IMR-90 (cell line): Measurements from ENCODE around the gene NHLRC2. TPM values are rescaled to one million over a fixed set of nuclear protein-coding genes. Genes with fewer than 3 reads are reported as not detected.

Experiments
- ATAC-seq: fragments of 200-7000 bp; cut with Tn5 transposase; 2 replicates; pipeline ENCODE4 v1.9.1; 2020; ENCODE audit warnings: low read depth, mild to moderate bottlenecking, moderate library complexity
- BruUV-seq: library from RNA; stranded (reverse); fragments of 400-500 nt; replicated peaks from 2 replicates; lab custom pipeline; 2021; lab: Mats Ljungman, UMichigan
- CTCF ChIA-PET: fragments of 300-600 bp; formaldehyde crosslinking; extraction: SDS; loops from one replicate; lab custom pipeline; 2021; ENCODE audit warnings: antibody characterized with exemption; lab: Yijun Ruan, JAX
- POLR2A ChIA-PET: fragments of 300-600 bp; sonication (Branson Sonifier 250); formaldehyde crosslinking; loops from one replicate; lab custom pipeline; 2022; ENCODE audit warnings: antibody characterized with exemption; ENCODE audit not compliant: unreplicated experiment; lab: Charles Lee
- DNase-seq: peaks from one replicate; pipeline ENCODE4 v3.0.0; 2013
- H2AFZ ChIP-seq: replicated peaks from 2 replicates; pipeline ENCODE3; 2013; ENCODE audit warnings: low read length, mild to moderate bottlenecking; ENCODE audit not compliant: poor library complexity
- H2AK5ac ChIP-seq: 2 replicates; pipeline ENCODE4 v1.6.1; 2013; ENCODE audit warnings: low read depth, low read length, inconsistent platforms
- H2AK9ac ChIP-seq: replicated peaks from 2 replicates; pipeline ENCODE3; 2013; ENCODE audit warnings: mild to moderate bottlenecking, low read depth, low read length, moderate library complexity; ENCODE audit not compliant: poor library complexity
- H2BK120ac ChIP-seq: 2 replicates; pipeline ENCODE4 v1.6.1; 2013; ENCODE audit warnings: low read depth, low read length, inconsistent platforms
- H2BK15ac ChIP-seq: 3 replicates; pipeline ENCODE4 v1.6.1; 2013; ENCODE audit warnings: low read depth, low read length, inconsistent platforms
- H2BK20ac ChIP-seq: 2 replicates; pipeline ENCODE4 v1.6.1; 2013; ENCODE audit warnings: low read depth, mild to moderate bottlenecking, inconsistent platforms, low read length, moderate library complexity
- H2BK5ac ChIP-seq: 2 replicates; pipeline ENCODE4 v1.6.1; 2013; ENCODE audit warnings: mild to moderate bottlenecking, low read depth, low read length, inconsistent platforms; ENCODE audit not compliant: poor library complexity, severe bottlenecking
- H3K14ac ChIP-seq: replicated peaks from 2 replicates; pipeline ENCODE4 v1.6.1; 2013; ENCODE audit warnings: low read depth, low read length, inconsistent platforms
- H3K18ac ChIP-seq: 2 replicates; pipeline ENCODE4 v1.6.1; 2013; ENCODE audit warnings: low read depth, low read length, control low read depth
- H3K23ac ChIP-seq: 2 replicates; pipeline ENCODE4 v1.6.1; 2013; ENCODE audit warnings: low read depth, low read length, inconsistent platforms
- H3K27ac ChIP-seq: 2 replicates; pipeline ENCODE4 v1.5.1; 2013; ENCODE audit warnings: mild to moderate bottlenecking, control low read depth, low read length; ENCODE audit not compliant: insufficient read depth
- H3K27me3 ChIP-seq: 2 replicates; pipeline ENCODE4 v1.6.1; 2013; ENCODE audit warnings: low read length; ENCODE audit not compliant: control insufficient read depth, insufficient read depth
- H3K36me3 ChIP-seq: 2 replicates; pipeline ENCODE4 v1.6.1; 2013; ENCODE audit warnings: low read length, mixed read lengths; ENCODE audit not compliant: control insufficient read depth, insufficient read depth
- H3K4ac ChIP-seq: 2 replicates; pipeline ENCODE4 v1.6.1; 2013; ENCODE audit warnings: low read depth, low read length, inconsistent platforms
- H3K4me1 ChIP-seq: 2 replicates; pipeline ENCODE4 v1.6.1; 2013; ENCODE audit warnings: low read length, mixed read lengths; ENCODE audit not compliant: control insufficient read depth, insufficient read depth
- H3K4me2 ChIP-seq: 2 replicates; pipeline ENCODE4 v1.6.1; 2013; ENCODE audit warnings: low read depth, mild to moderate bottlenecking, control low read depth, low read length, moderate library complexity
- H3K4me3 ChIP-seq: 2 replicates; pipeline ENCODE4 v1.5.1; 2013; ENCODE audit warnings: low read depth, mild to moderate bottlenecking, control low read depth, low read length, moderate library complexity; ENCODE audit not compliant: insufficient read depth
- H3K56ac ChIP-seq: 2 replicates; pipeline ENCODE4 v1.6.1; 2013; ENCODE audit warnings: low read length, inconsistent platforms; ENCODE audit not compliant: insufficient read depth; ENCODE audit errors: extremely low read depth
- H3K79me1 ChIP-seq, 2 experiments: 2 replicates each; pipeline ENCODE4 v1.6.1; 2013; ENCODE audit warnings: low read length in 2 of 2, inconsistent platforms in 1 of 2, low read depth in 1 of 2
- H3K9ac ChIP-seq: 2 replicates; pipeline ENCODE4 v1.6.1; 2013; ENCODE audit warnings: low read depth, low read length, control low read depth
- H3K9me1 ChIP-seq: 2 replicates; pipeline ENCODE4 v1.6.1; 2013; ENCODE audit warnings: low read length, inconsistent platforms; ENCODE audit not compliant: insufficient read depth
- H3K9me3 ChIP-seq: 2 replicates; pipeline ENCODE4 v1.6.1; 2013; ENCODE audit warnings: low read length; ENCODE audit not compliant: control insufficient read depth, insufficient read depth
- H4K20me1 ChIP-seq: 2 replicates; pipeline ENCODE4 v1.6.1; 2013; ENCODE audit warnings: low read length, inconsistent platforms; ENCODE audit not compliant: insufficient read depth
- H4K5ac ChIP-seq: 2 replicates; pipeline ENCODE4 v1.6.1; 2013; ENCODE audit warnings: mild to moderate bottlenecking, low read depth, low read length, control low read depth
- H4K8ac ChIP-seq, 2 experiments: 2 replicates each; pipeline ENCODE4 v1.6.1; 2013; ENCODE audit warnings: low read depth in 2 of 2, low read length in 2 of 2, control low read depth in 1 of 2, inconsistent platforms in 1 of 2
- H4K91ac ChIP-seq: 2 replicates; pipeline ENCODE4 v1.6.1; 2013; ENCODE audit warnings: low read depth, low read length, inconsistent platforms; ENCODE audit not compliant: insufficient read depth
- BHLHE40 ChIP-seq: fragments of 150-350 bp; IDR thresholded peaks from 2 replicates; pipeline ENCODE4 v1.6.1; 2016; ENCODE audit warnings: mild to moderate bottlenecking, low read depth, low read length
- CTCF ChIP-seq: conservative IDR thresholded peaks from 2 replicates; pipeline ENCODE4 v1.5.1; 2012; ENCODE audit warnings: mild to moderate bottlenecking, low read depth, low read length, improper control_type of control experiment
- ELK1 ChIP-seq: fragments of 150-350 bp; IDR thresholded peaks from 2 replicates; pipeline ENCODE4 v1.6.1; 2016; ENCODE audit warnings: low read depth, mild to moderate bottlenecking, low read length, moderate library complexity, borderline replicate concordance
- FOS ChIP-seq: fragments of 150-350 bp; IDR thresholded peaks from 2 replicates; pipeline ENCODE4 v1.6.1; 2016; ENCODE audit warnings: low read depth, low read length
- RAD21 ChIP-seq: IDR thresholded peaks from 2 replicates; pipeline ENCODE4 v1.6.1; 2012; ENCODE audit warnings: low read length, improper control_type of control experiment
- RCOR1 ChIP-seq: IDR thresholded peaks from 2 replicates; pipeline ENCODE4 v1.6.1; 2012; ENCODE audit warnings: mild to moderate bottlenecking, low read length, improper control_type of control experiment; ENCODE audit not compliant: insufficient replicate concordance
- RFX5 ChIP-seq: IDR thresholded peaks from 2 replicates; pipeline ENCODE4 v1.8.0; 2012; ENCODE audit warnings: low read depth, mild to moderate bottlenecking, low read length, moderate library complexity
- SMC3 ChIP-seq: fragments of 150-350 bp; IDR thresholded peaks from 2 replicates; pipeline ENCODE4 v1.6.1; 2016; ENCODE audit warnings: low read depth, mild to moderate bottlenecking, antibody characterized with exemption, low read length, moderate library complexity
- USF2 ChIP-seq: fragments of 150-350 bp; IDR thresholded peaks from 2 replicates; pipeline ENCODE4 v1.6.1; 2017; ENCODE audit warnings: mild to moderate bottlenecking, antibody characterized with exemption, low read length, low read depth
- WGBS, 2 experiments: methylation state at CpG; one replicate each; pipeline versions ENCODE4 v1.1.5 to v1.1.7; 2013; ENCODE audit warnings: missing lambda C conversion rate in 2 of 2; ENCODE audit not compliant: insufficient read length in 1 of 2; ENCODE audit errors: extremely low coverage in 2 of 2; 5-methylcytosine and 5-hydroxymethylcytosine counted together
- dilution Hi-C: fragments of 300-500 bp; cut with HindIII; formaldehyde crosslinking; loops from one replicate; pipeline ENCODE4 v1.14.3; 2018; ENCODE audit warnings: low sequenced_read_pairs; ENCODE audit not compliant: unreplicated experiment
- in situ Hi-C: fragments of 300-500 bp; cut with MboI; formaldehyde crosslinking; loops from 3 replicates; pipeline ENCODE4 v1.14.3; 2019; ENCODE audit warnings: low sequenced_read_pairs, inconsistent platforms, mixed read lengths
- intact Hi-C: fragments of 100-400 bp; cut with micrococcal nuclease; formaldehyde crosslinking; loops from 2 replicates; pipeline ENCODE4 v1.10.0; 2022
- polyA plus RNA-seq, 3 experiments: library from polyadenylated mRNA; depleted of rRNA; stranded (reverse); fragments of >200 nt; gene quantifications; 2 replicates each; pipeline ENCODE4 v1.2.3, GENCODE V29; 2012; ENCODE audit warnings: low replicate concordance in 1 of 3
- total RNA-seq: library from RNA; depleted of rRNA; stranded (reverse); fragments of >200 nt; gene quantifications from 2 replicates; pipeline ENCODE4 v1.2.3, GENCODE V29; 2012

The NHLRC2 gene
- total and polyA plus RNA-seq, 2 of the 4 experiments (the other 2 are of a cell fraction), result 3.0 to 11.8 TPM

- H3K27me3 ChIP-seq, result peaks cover 5% of the 10 kb centered on the region; the same call in 1 of the 2 replicates
- no peak overlapping the region for H4K5ac ChIP-seq
- H3K4me3 ChIP-seq, result no peak overlapping the region
- no peak overlapping the region for H3K14ac ChIP-seq
- H3K9me3 ChIP-seq, result no peaks in the 10 kb centered on the region
- no peak overlapping the region for H4K8ac ChIP-seq
- no peak overlapping the region for H2BK5ac ChIP-seq
- H2AK9ac ChIP-seq, result no peak overlapping the region
- no peak overlapping the region for H3K27ac ChIP-seq
- no peak overlapping the region for H2BK20ac ChIP-seq
- H3K4ac ChIP-seq, result no peak overlapping the region
- DNase-seq (no peak), ATAC-seq (no peak)
- TF ChIP-seq USF2, result no peak
- no peak for TF ChIP-seq FOS
- TF ChIP-seq RFX5, result no peak
- TF ChIP-seq RCOR1, result no peak
- no peak for TF ChIP-seq RAD21
- no peak for TF ChIP-seq ELK1
- no peak for TF ChIP-seq BHLHE40
- TF ChIP-seq SMC3, result no peak
- TF ChIP-seq CTCF, result no peak
- intact Hi-C loops, result no loop called here
- no peaks in the 10 kb centered on the region for H3K79me1 ChIP-seq
- ChIA-PET CTCF (no interaction called here), POLR2A (no interaction called here)
- WGBS, 2 experiments, result 63% methylated on average over 2 of the region's 8 CpGs; no CpG with 5 or more reads in 1 of the 2 experiments
- H2BK15ac ChIP-seq, result no peak overlapping the region
- no peak overlapping the region for H3K56ac ChIP-seq
- no peak overlapping the region for H2BK120ac ChIP-seq
- H4K91ac ChIP-seq, result no peak overlapping the region
- no peaks in the 10 kb centered on the region for H4K20me1 ChIP-seq
- dilution Hi-C loops, result no loop called here
- no TSS peak for BruUV-seq
- in situ Hi-C loops, result no loop called here
- H3K9me1 ChIP-seq, result no peaks in the 10 kb centered on the region
- no peaks in the 10 kb centered on the region for H3K36me3 ChIP-seq
- no peaks in the 10 kb centered on the region for H3K4me1 ChIP-seq
- no peak overlapping the region for H2AK5ac ChIP-seq
- no peak overlapping the region for H2AFZ ChIP-seq
- H3K4me2 ChIP-seq, result no peak overlapping the region
- no peak overlapping the region for H3K9ac ChIP-seq
- H3K23ac ChIP-seq, result no peak overlapping the region
- H3K18ac ChIP-seq, result no peak overlapping the region
These were observed 79.6 kb downstream of the NHLRC2 start for GRCh38 chr10:113933894-113934532.
